Measurements from ENCODE around the gene PPP1R11. TPM values are rescaled to one million over a fixed set of nuclear protein-coding genes. Genes with fewer than 3 reads are reported as not detected.

PPP1R11 gene
- total and polyA plus RNA-seq, 2 of the 13 experiments (the other 11 are each of a cell fraction or from before 2014, with no cell fraction given), result 32.1 to 58.9 TPM

DNA sequence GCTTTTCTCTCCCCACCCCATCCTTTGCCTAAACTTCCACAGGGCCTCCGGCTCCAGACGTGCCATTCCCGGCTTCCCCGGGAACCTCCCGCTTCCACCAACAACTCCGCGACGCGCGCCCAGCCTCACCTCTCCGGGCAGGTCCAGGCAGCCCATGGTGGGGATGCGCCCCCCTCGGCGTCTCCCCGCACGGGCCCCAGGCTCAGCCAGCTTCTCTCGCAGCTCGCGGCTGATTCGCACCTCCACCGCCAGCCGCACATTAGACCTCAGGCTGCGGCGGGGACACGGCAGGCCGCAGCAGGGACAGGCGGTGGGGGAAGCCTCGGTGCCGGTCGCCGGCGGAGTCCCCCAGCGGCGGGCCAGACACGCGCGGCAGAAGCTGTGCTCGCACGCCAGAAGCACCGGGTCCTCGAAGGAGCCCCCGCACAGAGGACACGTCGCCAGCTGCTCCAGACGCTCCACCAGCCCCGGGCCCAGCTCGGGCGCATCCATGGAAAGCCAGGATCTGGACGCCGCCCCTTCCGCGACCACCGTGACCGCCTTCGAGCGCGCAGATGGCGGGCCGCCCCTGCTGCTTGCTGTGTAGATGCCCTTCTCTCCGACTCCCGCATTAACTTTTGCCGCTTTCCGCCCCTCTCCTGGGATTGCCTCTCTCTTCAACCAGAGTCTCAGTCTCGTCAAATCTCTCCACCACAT is 8.2 kb downstream of the PPP1R11 start, which contains the start of gene RNF39 (continued):
- TF ChIP-seq SATB2 (CRISPR knock-in tag; IDR thresholded peaks at IDR 0.05), result no peak
- TF ChIP-seq, protein P1, sequence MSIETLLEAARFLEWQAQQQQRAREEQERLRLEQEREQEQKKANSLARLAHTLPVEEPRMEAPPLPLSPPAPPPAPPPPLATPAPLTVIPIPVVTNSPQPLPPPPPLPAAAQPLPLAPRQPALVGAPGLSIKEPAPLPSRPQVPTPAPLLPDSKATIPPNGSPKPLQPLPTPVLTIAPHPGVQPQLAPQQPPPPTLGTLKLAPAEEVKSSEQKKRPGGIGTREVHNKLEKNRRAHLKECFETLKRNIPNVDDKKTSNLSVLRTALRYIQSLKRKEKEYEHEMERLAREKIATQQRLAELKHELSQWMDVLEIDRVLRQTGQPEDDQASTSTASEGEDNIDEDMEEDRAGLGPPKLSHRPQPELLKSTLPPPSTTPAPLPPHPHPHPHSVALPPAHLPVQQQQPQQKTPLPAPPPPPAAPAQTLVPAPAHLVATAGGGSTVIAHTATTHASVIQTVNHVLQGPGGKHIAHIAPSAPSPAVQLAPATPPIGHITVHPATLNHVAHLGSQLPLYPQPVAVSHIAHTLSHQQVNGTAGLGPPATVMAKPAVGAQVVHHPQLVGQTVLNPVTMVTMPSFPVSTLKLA (IDR thresholded peaks at IDR 0.05), result no peak
- no peak for TF ChIP-seq MATR3 (CRISPR knock-in tag; IDR thresholded peaks at IDR 0.05)
- TF ChIP-seq MXI1 (IDR thresholded peaks at IDR 0.05; ENCODE audit: borderline replicate concordance, low read depth, low read length), result no peak
- TF ChIP-seq MED1 (CRISPR knock-in tag; IDR thresholded peaks at IDR 0.05), result peak; percentile 46; the same call in 1 of the 2 replicates
- TF ChIP-seq NRL (CRISPR knock-in tag; IDR thresholded peaks at IDR 0.05; ENCODE audit: borderline replicate concordance), result peak; percentile 73
- TF ChIP-seq JUNB (CRISPR knock-in tag; IDR thresholded peaks at IDR 0.05; ENCODE audit: borderline replicate concordance), result no peak
- TF ChIP-seq NFE2 (CRISPR knock-in tag; IDR thresholded peaks at IDR 0.05), result no peak
- TF ChIP-seq, protein P2, sequence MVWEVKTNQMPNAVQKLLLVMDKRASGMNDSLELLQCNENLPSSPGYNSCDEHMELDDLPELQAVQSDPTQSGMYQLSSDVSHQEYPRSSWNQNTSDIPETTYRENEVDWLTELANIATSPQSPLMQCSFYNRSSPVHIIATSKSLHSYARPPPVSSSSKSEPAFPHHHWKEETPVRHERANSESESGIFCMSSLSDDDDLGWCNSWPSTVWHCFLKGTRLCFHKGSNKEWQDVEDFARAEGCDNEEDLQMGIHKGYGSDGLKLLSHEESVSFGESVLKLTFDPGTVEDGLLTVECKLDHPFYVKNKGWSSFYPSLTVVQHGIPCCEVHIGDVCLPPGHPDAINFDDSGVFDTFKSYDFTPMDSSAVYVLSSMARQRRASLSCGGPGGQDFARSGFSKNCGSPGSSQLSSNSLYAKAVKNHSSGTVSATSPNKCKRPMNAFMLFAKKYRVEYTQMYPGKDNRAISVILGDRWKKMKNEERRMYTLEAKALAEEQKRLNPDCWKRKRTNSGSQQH (CRISPR knock-in tag; IDR thresholded peaks at IDR 0.05; ENCODE audit: low read depth), result no peak
- no peak for TF ChIP-seq AFF4 (CRISPR knock-in tag; IDR thresholded peaks at IDR 0.05)
- 0 out of 2 replicates have a peak, but pooled peaks have one; percentile 67 for TF ChIP-seq ZNF564 (CRISPR knock-in tag; IDR thresholded peaks at IDR 0.05)
- no peak for TF ChIP-seq NKX3-1 (CRISPR knock-in tag; IDR thresholded peaks at IDR 0.05)
- TF ChIP-seq NFATC3 (CRISPR knock-in tag; IDR thresholded peaks at IDR 0.05), result no peak
- no peak for TF ChIP-seq ZNF326 (CRISPR knock-in tag; IDR thresholded peaks at IDR 0.05; ENCODE audit: borderline replicate concordance)
- 0 out of 2 replicates have a peak, but pooled peaks have one; percentile 11 for TF ChIP-seq KDM1A (CRISPR knock-in tag; IDR thresholded peaks at IDR 0.05)
- TF ChIP-seq ZNF570 (CRISPR knock-in tag; IDR thresholded peaks at IDR 0.05; ENCODE audit: borderline replicate concordance), result no peak
- TF ChIP-seq, protein P3, sequence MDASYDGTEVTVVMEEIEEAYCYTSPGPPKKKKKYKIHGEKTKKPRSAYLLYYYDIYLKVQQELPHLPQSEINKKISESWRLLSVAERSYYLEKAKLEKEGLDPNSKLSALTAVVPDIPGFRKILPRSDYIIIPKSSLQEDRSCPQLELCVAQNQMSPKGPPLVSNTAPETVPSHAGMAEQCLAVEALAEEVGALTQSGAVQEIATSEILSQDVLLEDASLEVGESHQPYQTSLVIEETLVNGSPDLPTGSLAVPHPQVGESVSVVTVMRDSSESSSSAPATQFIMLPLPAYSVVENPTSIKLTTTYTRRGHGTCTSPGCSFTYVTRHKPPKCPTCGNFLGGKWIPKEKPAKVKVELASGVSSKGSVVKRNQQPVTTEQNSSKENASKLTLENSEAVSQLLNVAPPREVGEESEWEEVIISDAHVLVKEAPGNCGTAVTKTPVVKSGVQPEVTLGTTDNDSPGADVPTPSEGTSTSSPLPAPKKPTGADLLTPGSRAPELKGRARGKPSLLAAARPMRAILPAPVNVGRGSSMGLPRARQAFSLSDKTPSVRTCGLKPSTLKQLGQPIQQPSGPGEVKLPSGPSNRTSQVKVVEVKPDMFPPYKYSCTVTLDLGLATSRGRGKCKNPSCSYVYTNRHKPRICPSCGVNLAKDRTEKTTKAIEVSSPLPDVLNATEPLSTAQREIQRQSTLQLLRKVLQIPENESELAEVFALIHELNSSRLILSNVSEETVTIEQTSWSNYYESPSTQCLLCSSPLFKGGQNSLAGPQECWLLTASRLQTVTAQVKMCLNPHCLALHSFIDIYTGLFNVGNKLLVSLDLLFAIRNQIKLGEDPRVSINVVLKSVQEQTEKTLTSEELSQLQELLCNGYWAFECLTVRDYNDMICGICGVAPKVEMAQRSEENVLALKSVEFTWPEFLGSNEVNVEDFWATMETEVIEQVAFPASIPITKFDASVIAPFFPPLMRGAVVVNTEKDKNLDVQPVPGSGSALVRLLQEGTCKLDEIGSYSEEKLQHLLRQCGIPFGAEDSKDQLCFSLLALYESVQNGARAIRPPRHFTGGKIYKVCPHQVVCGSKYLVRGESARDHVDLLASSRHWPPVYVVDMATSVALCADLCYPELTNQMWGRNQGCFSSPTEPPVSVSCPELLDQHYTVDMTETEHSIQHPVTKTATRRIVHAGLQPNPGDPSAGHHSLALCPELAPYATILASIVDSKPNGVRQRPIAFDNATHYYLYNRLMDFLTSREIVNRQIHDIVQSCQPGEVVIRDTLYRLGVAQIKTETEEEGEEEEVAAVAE (CRISPR knock-in tag; IDR thresholded peaks at IDR 0.05; ENCODE audit: borderline replicate concordance), result no peak
- no peak for TF ChIP-seq FOXK2 (IDR thresholded peaks at IDR 0.05)
- no peak for TF ChIP-seq EZH2 (conservative IDR thresholded peaks at IDR 0.05; ENCODE audit: low read depth, low read length)
